GM21619 (cell line): Measurements from ENCODE around the gene DPEP2NB.
"Not testable (repeated sequence)": the region's sequence is repeated elsewhere in the genome, so short reads cannot be mapped to it uniquely, and the experiment has no call there.

Experiments used
- ATAC-seq: cut with Tn5 transposase; IDR thresholded peaks from one replicate; pipeline ENCODE4 v1.9.1; 2021; ENCODE audit not compliant: unreplicated experiment

DPEP2NB gene

GRCh38 chr16:67987460-67988160 is 28.1 kb downstream of the DPEP2NB start:
- no peak for ATAC-seq

GRCh38 chr16:67986949-67987348 is 28.8 kb downstream of the DPEP2NB start:
- no peak for ATAC-seq

GRCh38 chr16:67982011-67982696 is 33.6 kb downstream of the DPEP2NB start:
- no peak for ATAC-seq

DNA sequence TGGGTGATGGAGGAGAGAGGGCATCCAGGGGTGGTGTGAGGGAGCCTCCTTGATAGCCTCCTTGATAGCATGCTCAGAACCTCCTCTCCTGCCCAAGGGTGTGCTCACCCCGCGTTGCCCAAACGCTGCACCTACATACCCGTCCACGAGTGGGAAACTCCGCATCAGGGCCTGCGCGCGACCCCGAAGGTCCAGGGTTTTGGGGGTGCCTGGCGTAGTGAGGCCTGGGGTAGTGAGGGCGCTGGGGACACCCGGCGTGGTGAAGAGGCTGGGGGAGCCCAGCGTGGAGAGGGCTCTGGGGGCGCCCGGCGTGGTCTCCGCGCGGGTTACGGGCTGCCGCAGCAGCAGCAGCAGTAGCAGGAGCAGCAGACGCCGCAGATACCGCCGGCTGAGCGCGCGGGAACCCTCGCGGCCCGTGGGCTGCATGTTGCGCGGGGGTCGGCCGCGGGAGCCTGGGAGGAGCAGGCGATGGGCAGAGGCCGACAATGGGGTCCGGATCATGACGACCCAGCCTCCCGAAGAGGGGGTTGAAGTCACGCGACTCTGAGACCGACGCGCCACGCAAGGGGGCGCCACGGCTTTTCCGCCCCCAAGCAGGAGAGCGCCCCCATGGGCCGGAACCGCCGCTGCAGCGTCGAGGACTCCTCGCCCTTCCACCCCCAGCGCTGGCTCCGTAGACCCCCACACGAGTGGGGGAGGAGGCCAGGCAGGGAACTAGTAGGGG is 35.6 kb downstream of the DPEP2NB start, which contains the start of gene DPEP3:
Gene DPEP3, minus strand, starts transcription at position 545 of the 724 bp plus-strand sequence. Its CDS starts 119 bp downstream, at position 426.
- ATAC-seq = no peak

- no peak for ATAC-seq
These were observed 38.1 kb downstream of the DPEP2NB start for GRCh38 chr16:67977469-67978227.

DNA sequence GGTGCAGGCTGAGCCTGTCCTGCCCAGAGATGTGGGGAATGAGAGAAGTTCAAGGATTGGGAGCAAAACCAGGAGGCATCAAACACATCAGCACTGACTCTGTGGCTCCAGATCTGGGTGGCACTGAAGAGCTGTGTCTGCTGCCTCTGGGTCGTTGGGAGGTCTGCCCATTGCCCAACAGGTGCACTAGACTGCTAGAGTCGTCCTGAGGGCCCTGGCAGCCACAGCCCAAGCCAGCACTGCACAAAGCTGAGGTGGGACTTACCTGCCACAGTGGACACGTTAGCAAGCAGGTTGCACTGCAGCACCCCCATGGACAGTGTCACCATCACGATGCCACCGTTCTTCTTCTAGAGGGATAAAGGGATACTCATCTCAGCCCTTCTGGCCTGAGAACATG is 38.7 kb downstream of the DPEP2NB start:
- no peak for ATAC-seq

DNA sequence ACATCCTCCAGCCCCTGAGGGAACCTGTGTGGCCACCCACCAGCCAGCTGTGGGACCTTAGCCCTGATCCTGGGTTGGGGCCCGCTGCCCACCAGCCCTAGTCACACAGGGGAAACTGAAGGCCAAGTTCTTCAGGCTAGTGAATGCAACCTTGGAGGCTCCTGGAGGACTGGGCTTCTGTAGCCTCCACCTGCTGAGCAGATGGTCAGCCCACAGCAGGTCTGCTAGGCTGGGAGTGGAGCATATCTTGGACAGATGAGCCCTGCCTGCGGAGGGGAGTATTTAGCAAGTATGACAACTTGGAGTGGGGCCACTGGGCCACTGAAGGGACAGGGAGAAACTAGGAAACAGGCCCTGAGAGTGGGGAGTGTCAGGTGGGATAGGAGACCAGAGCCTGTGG is 39.5 kb downstream of the DPEP2NB start:
- no peak for ATAC-seq

GRCh38 chr16:67975321-67976105 is 40.2 kb downstream of the DPEP2NB start:
- no peak for ATAC-seq

- ATAC-seq = not testable (repeated sequence)
These were observed 43.4 kb downstream of the DPEP2NB start for GRCh38 chr16:67972285-67972684.

GRCh38 chr16:67971111-67971510 is 44.6 kb downstream of the DPEP2NB start:
- ATAC-seq = no peak

DNA sequence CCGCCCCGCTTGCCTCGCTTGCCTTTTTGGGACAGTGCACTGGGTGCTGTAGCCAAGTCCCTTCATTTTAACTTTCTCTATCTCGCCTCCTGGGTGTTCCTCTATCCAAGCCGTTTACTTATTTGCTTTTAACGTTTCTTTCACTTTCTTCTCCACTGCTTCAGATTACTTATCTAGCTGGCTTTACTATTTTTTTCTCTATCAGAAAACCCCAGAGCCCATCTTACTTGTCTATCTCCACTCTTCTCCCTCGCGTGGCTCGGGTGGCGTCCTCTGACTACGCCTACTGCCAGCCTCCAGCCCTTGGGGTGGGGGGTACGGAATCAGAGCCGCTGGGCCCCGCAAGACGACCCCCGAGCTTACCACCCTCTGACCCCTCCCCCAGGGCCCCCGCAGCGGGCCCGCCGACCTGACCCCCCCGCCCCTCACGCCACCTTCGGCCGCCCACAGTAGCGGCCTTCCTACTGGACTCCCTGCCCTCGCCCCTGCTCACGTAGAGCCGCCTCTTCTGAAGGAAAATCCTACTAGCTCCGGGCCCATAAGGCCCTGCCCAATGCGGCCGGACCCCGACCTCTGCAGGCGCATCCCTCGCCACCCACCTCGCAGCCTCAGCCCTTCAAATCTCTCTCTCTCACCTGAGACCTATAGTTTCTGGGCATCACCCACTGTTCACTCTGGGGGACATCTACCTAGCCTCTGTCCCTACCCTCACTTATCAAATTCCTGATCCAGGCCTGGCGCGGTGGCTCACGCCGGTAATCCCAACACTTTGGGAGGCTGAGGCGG is 46.3 kb downstream of the DPEP2NB start:
- no peak for ATAC-seq

DNA sequence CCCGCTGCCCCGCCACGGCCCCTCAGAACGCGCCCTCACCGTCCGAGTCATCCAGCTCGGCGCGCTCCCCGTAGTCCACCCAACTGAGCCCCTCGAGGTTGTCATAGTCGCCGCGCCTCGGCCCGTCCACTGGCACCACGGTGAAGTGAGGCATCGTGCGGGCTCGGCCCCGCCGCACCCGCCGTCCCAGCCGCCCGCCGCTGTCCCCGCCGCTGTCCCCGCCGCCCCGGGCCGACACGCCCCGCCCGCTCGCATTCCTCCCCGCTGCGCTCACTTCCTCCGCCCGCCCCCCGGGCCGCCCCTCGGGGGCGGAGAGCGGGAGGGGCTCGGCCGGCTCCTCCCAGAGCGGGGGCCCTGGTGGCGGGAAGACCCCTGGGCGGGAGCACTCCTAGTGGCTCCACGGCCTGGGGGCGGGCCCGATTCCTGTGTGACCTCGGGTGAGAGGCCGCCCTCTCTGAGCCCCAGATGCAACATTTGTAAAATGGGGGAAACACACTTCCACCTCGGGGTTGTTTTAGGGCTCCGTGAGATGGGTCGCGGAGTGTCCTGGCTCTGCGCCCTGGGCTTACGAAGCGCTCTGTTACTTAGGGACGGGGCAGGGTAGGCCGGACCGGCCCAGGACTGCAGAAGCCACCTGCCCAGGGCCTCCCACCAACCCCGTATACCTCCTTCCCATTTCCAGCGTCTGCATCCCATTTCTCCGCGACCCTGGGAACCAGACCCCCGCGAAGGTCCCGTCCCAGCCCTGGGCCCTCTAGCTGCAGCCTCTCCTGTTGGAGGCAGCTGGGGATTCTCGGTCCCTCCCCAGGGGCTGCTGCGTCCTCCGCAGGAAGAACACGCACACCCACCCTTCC is 47.1 kb downstream of the DPEP2NB start, which contains the start of gene SLC12A4:
Gene SLC12A4, minus strand, starts transcription at position 238 of the 854 bp plus-strand sequence. Its CDS starts 84 bp downstream, at position 154.
- ATAC-seq = peak; percentile 66

- peak; percentile 27 for ATAC-seq
These were observed 47.7 kb downstream of the DPEP2NB start for GRCh38 chr16:67967958-67968399.

DNA sequence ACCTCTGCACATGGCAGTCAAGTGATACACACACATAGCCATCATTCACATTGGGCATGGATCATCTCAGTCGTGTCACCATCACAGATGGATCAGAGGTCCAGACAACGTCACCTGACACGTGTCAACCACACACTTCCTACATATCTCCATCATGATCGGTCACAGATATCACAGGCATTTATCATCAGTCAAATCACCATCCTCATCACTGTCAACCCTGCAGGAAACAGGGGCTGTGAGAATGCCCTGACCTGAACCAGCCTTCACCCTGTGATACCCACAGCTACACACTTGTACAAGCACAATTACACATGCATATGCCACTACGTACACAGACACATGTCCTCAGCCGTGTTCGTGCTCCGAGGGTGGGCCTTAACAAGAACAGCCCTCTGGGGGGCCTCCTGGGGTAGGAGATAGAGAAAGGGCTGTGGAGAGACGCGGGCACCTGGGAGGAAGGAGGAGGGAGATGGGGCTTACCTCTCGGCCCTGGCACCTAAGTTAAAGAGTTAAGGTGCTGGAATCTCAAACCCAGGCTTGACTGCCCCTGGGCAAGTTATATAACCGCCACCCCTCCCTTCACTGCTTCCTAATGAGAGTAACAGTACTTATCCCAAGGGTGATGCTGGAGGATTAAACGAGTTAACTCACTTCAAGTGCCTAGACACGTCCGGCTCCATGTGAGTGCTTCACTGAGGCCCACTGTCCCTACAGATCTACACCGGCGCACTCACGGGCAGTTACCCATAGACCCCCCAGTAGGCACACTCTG is 48.3 kb downstream of the DPEP2NB start:
- ATAC-seq = no peak

- no peak for ATAC-seq
These were observed 49.0 kb downstream of the DPEP2NB start for GRCh38 chr16:67966549-67967182.

DNA sequence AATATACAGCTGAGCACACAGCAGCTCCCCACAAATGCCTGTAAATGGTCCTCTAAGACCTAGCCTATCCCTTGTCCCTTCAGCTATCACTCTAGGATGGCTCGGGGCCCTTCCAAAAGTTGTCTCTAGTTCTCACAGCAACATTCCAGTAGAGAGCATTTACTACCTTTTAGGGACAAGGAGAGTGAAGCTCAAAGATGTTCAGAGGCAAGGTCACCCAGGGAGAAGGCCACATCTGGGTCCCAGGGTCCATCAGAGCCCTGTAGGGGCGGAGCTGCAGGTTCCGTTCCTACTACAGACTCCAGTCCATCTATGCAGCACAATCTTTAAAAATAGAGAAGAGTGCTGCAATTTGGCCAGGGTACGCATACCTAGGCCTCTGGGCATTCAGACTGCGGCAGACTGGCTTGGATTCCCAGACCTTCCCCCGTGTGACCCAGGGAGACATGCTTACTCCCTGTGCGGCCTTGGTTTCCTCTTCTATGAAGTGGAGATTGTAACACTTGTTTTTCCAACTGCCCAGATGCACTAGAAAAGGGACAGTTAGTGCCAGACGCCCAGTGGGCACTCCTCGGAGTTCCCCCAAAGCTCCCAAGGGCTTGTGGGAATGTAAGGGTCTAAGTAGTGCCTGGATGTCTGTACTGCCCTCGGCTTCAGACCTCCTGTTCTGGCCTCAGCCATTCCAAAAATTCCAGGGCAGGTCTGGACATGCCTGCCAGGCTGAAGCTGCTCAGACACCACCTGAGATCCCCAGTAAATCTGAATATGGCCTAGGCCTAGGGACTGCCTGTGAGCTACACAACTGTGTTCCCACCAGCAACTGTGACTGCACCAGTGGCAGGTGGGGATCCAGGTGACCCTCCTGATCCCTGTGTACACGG is 49.8 kb downstream of the DPEP2NB start:
- no peak for ATAC-seq
